G401 (cell line): ENCODE data around the gene SFRP2. TPM values are rescaled to one million over a fixed set of nuclear protein-coding genes. Genes with fewer than 3 reads are reported as not detected.
A peak's percentile ranks its signal among the peaks of the same experiment; 100 is the strongest.

Experiments used
- DNase-seq: peaks from one replicate; pipeline ENCODE4 v3.0.0-alpha.2; 2015; ENCODE audit warnings: low spot score
- in situ Hi-C: cut with HindIII; loops from 2 replicates; pipeline ENCODE4 v1.10.0; 2016; ENCODE audit warnings: low sequenced_read_pairs, mixed read lengths
- total RNA-seq: library from RNA; depleted of rRNA; stranded (reverse); fragments of >200 nt; shearing (Covaris generic); gene quantifications from 2 replicates; pipeline ENCODE4 v1.2.3, GENCODE V29; 2014

The SFRP2 gene
- total RNA-seq, 1 experiment from 2014 or later: not detected

- DNase-seq: no peak
- in situ Hi-C loops: no loop called here
Measured at GRCh38 chr4:153780876-153781275, 8.0 kb downstream of the SFRP2 start.

- in situ Hi-C loops: no loop called here
- no peak for DNase-seq
Measured at GRCh38 chr4:153780221-153780620, 8.7 kb downstream of the SFRP2 start.

DNA sequence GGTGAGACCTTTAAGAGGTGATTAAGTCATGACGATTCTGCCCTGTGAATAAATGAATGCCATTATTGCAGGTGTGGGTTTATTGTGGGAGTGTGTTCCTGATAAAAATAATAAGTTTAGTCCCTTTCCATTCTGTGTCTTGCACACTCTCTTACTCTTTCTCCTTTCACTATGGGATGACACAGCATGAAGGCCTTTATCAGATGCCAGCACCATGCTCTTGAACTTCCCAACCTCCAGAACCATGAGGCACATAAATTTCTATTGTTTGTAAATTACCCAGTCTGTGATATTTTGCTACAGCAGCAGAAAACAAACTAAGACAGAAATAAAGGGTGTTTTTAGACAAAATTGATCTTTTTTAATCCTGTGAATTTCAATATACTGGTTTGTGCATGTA, 10.5 kb downstream of the SFRP2 start:
- in situ Hi-C loops: no loop called here
- no peak for DNase-seq

- DNase-seq: no peak
- in situ Hi-C loops: no loop called here
Measured at GRCh38 chr4:153777421-153777820, 11.5 kb downstream of the SFRP2 start.

- DNase-seq: no peak
- in situ Hi-C loops: no loop called here
Measured at GRCh38 chr4:153776601-153777000, 12.3 kb downstream of the SFRP2 start.

DNA sequence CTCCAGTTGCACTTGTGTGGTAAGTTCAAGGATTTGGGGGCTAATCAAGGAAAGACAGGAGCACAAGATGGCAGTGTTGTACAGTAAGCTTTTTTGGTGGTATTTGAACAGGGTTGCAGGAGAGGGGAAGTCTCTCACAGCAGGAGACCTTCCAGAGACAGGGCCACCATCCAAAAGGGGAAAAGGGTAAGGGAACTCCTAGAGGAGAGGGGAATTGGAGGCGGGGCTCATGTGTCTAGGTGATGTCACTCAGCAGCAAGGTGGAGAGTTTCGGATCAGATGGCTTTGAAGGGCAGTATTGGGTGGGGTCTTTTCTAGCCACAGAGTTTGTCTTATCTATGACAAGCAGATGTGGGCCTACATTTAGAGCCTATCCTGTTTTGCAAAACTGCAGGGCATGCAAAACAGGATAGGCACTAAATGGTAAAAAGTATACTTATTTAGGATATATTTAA, 15.6 kb downstream of the SFRP2 start:
- DNase-seq: no peak
- in situ Hi-C loops: no loop called here

- in situ Hi-C loops: no loop called here
- no peak for DNase-seq
Measured at GRCh38 chr4:153771046-153771445, 17.8 kb downstream of the SFRP2 start.

DNA sequence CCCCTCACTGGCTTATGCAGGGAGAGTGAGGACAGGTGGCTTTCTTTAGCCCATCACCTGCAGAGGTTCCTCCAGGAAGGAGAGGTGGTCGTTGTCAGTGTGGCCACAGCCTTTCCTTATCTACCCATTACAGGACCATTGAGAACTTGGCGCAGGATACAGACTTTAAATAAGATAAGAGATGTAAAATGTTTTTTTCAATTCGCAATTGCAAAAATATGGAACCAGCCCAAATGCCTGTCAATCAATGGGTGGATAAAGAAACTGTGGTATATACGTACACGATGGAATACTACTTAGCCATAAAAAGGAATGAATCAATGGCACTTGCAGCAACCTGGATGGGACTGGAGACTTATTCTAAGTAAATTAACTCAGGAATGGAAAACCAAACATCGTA, 22.1 kb downstream of the SFRP2 start:
- in situ Hi-C loops: no loop called here
- DNase-seq: no peak

GRCh38 chr4:153765894-153766293, 23.0 kb downstream of the SFRP2 start:
- in situ Hi-C loops: no loop called here

GRCh38 chr4:153764601-153765368, 24.1 kb downstream of the SFRP2 start:
- in situ Hi-C loops: no loop called here
- no peak for DNase-seq

More at GRCh38 chr4:153765894-153766293, 23.0 kb downstream of the SFRP2 start:
- no peak for DNase-seq

- peak; percentile 14 for DNase-seq
- in situ Hi-C loops: no loop called here
Measured at GRCh38 chr4:153763404-153763803, 25.5 kb downstream of the SFRP2 start.

DNA sequence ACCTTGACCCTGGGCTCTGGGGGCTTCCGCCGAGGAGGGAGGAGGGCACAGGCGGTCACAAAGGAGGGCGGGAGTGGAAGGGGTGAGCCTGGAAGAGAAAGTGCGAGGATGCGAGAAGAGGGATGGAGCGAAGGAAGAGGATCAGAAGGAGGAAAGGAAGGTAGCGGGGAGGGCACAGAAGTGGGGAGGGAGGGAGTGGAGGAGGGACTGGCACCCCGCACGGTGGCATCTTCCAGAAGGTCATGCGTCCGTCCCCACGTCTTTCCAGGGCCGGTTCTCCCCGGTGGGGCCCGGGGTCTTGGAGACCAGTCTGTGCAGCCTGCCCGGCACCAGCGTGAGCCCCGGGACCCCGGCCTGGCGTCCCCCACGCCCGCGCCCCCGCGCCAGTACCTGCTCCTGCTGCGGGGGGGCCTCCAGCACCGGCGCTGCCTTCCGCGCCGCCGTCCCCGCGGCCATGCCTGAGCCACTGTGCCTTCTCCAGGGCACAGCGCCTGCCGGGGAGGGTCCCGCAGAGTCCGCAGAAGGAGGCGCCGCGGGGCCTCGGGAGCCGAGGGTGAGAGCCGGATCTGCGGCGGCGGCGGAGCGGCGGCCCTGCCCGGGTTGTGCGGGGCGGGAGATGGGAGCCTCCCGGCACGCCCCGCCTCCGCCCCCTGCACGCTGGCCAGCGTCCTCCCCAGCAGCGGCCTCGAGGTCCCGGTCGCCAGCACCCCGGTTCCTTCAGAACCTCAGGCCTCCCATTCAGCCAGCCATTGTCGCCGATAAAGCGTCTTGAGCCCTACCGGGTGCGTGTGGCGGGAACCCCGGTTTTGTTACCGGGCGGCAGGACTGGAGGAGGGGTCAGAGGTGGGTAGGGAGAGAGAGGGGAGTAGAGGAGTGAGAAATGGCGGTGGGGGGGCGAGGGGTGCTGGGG, 29.2 kb downstream of the SFRP2 start, which contains the start of gene RNF175:
Gene RNF175 (minus strand): TSS at position 618 of the 910 bp plus-strand sequence. CDS start 162 bp downstream, at position 456.
- in situ Hi-C loops: no loop called here

GRCh38 chr4:153758688-153759406, 30.0 kb downstream of the SFRP2 start:
- peak; percentile 59 for DNase-seq
- in situ Hi-C loops: no loop called here

More for the DNA sequence above, 29.2 kb downstream of the SFRP2 start, which contains the start of gene RNF175:
- peak; percentile 71 for DNase-seq

DNA sequence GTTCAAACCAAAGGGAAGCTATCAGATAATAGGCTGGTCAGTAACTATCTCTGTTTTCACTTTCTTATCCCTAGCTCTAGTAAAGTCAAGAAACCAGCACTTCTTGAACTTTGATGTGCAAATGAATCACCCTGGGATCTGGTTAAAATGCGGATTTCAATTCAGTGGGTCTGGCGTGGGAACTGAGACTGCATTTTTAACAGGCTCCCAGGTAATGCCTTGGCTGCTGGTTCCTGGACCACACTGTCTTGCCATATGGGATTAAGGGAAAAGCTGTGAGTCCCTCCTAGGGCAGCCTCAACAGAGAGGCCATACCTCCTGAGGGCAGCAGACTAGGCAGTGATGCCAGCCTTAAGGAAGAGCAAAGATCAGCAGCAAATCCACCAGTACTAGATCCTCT, 30.7 kb downstream of the SFRP2 start:
- in situ Hi-C loops: no loop called here
- DNase-seq: peak; percentile 39

GRCh38 chr4:153757407-153757806, 31.5 kb downstream of the SFRP2 start:
- in situ Hi-C loops: no loop called here
- no peak for DNase-seq

- no peak for DNase-seq
- in situ Hi-C loops: no loop called here
Measured at GRCh38 chr4:153755186-153755585, 33.7 kb downstream of the SFRP2 start.

DNA sequence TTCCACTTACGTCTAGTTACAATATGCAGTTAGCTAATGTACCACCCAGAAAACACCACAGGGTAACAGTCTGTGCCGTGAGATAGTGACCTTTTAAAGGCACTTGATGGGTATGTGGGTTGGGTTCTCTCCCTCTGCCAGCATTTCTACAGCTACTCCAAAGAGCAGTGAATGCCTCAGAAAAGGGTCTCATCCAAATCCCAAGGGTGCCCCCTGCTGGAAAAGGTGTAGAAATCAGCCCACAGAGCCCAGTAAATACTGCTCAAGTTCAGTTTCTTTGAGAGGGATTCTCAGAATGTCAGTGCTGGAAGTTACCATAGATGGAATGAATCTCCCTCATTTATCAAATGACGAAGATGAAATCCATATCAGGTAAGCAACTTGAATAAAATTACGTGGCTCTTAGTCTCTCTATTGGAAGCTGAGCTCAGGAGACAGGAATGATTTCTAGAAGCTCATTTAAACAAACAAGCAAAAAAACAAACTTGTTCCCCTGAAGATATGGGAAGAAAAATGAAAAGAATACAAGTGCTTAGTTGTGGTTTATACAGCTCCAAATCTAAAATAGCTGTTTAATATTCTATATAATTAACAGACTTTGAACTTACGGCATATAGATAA, 38.6 kb downstream of the SFRP2 start:
- DNase-seq: peak; percentile 61
- in situ Hi-C loops: no loop called here

DNA sequence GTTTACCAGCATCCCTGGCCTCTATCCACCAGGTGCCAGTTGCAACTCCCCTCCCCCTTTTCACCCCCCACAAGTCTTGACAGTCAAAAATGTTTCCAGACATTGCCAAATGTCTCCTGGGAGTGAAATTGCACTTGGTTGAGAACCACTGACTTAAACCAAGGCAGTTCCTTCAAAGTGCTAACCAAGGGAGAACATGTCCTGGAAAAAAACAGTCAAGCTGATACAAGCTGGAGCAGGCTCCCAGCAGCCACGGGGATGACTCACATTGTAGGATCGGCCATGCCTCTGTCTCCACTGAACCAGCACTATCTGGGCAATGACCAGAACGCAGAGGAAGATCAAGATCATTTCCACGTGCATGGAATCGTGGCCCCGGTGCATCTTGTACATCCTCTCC, 40.5 kb downstream of the SFRP2 start:
- in situ Hi-C loops: no loop called here
- DNase-seq: no peak

- in situ Hi-C loops: no loop called here
- DNase-seq: no peak
Measured at GRCh38 chr4:153747406-153747955, 41.4 kb downstream of the SFRP2 start.
